Smooth muscle cell of the umbilical artery (primary cell): ENCODE results near the gene BAD. TPM values are rescaled to one million over a fixed set of nuclear protein-coding genes. Genes with fewer than 3 reads are reported as not detected.

ENCODE experiments used
- total RNA-seq: library from RNA; depleted of rRNA; stranded (reverse); fragments of >200 nt; gene quantifications from 2 replicates; pipeline ENCODE4 v1.2.3, GENCODE V29; 2014

BAD gene
- 31.4 and 48.1 TPM in 2 replicates for total RNA-seq

DNA sequence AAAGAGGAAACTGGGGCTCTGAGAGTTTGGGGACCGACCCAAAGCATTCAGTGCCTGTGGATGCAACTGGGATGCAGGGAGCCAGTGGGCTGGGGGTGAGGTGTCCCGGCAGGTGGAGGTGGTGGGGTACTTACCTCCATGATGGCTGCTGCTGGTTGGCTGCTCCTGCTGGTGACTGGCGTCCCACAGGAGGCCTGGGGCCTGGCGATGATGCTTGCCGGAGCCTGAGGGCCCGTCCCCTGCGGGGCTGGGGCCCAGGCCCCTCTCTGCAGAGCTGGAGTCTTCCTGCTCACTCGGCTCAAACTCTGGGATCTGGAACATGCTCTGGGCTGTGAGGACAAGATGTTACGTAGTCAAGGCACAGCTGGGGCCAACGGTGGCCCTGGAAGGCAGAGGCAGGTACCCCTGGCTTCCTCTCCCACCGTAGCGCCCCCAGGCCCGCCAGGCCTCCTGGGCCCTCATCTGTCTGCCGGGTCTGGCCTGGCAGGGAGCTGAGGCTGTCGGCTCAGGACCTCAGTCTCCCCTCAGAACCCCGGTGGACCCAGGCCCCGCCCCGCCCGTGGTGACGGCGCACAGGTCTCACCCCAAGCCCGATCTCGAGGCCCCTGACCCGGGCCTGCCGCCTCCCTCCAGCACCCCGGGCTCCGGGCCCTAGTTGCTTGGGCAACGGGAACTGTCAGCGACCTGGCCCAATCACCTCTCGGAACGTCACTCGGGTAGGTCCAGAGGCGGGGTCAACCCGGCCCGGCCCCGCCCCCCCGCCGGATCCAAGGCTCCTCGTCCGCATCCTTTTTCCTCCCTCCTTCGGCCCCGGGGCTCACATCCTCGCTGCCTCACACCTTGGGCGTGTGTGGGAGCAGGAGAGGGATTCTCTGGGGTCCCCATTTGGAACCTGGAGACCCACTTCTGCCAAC lies at the start of gene BAD:
Gene BAD, minus strand, starts transcription at position 618 of the 914 bp plus-strand sequence. Its CDS starts 297 bp downstream, at position 321.

DNA sequence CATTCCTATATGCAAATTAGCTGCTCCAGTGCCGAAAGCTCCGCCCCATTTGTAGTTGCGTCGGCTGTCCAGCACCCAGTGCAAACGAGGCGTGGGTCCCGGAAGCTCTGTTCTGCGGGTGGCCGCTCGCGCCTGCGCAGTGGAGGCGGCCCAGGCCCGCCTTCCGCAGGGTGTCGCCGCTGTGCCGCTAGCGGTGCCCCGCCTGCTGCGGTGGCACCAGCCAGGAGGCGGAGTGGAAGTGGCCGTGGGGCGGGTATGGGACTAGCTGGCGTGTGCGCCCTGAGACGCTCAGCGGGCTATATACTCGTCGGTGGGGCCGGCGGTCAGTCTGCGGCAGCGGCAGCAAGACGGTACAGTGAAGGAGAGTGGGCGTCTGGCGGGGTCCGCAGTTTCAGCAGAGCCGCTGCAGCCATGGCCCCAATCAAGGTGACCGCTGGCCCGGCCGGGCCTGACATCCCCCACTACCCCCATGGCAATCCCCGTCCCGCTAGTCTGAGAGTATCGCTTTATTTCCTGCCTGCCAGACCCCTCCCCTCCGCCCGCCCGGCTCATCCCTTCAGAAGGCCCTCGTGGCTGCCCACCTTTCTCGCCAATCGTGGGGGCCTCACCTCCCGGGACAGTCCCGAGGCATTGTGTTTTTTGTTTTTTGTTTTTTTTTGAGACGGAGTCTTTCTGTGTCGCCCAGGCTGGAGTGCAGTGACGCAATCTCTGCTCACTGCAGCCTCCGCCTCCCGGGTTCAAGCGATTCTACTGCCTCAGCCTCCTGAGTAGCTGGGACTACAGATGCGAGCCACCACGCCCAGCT lies 33.7 kb upstream of the BAD start, which contains the start of gene PRDX5:
Gene PRDX5, plus strand, starts transcription at position 161 of the 805 bp plus-strand sequence. Its CDS starts 95 bp downstream, at position 256.

DNA sequence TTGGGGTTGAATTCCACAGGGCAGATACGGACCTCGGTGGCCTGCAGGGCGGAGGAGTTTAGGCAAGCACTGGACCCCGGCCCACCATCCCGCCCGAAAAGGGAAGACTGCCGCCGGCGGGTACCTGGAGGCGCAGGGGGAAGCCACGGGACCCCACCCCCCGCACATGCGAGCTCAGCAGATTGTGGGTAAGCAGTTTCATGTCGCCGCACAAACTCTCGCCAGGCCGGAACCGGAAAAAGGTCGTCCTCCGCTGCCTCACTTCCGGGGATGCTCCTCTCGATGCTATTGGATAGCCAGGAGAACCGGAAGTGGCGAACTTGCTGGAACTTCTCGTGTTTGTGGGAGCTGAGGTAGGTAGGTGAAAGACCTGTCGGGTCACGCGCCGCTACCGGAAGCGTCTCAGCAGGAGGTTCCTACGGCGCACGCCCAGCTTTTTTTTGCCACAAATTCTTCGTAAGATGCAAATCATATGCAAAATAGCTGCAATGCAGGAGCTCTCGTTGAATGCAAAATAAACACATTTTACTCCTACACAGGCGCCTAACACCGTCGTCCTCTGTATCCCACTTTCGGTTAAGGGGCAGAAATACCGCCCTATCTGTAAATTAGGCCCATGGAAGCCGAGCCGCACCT lies 33.0 kb upstream of the BAD start, which contains the start of gene TRMT112:
Gene TRMT112, minus strand, starts transcription at position 235 of the 636 bp plus-strand sequence. Its CDS starts 33 bp downstream, at position 202.

DNA sequence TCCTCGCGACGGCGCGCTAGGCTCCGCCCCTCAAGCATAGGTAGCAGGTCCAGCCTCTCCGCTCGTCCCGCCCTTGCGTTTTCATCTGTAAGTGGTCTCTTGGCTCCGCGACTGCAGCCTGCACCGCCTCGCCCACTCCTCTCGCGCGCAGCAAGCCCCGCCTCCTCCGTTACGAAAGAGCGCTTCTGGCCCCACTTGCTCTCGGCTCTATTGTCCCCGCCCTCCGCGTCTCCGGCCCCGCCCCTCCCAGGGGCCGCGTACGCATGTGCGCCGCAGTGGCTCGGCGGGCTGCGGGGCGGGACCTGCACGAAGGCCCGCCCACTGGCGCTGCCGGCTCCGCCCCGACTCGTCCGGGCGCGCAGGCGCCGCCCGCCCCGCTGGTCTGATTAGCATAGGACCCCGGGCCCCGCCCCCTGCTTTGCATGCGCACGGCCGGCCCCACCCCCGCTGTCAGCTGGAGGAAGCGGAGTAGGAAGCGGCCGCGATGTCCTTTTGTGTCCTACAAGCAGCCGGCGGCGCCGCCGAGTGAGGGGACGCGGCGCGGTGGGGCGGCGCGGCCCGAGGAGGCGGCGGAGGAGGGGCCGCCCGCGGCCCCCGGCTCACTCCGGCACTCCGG lies 20.7 kb upstream of the BAD start, which contains the start of gene ESRRA:
Gene ESRRA, plus strand, starts transcription at position 450 of the 616 bp plus-strand sequence. CDS start 1,656 bp downstream, outside the sequence.

DNA sequence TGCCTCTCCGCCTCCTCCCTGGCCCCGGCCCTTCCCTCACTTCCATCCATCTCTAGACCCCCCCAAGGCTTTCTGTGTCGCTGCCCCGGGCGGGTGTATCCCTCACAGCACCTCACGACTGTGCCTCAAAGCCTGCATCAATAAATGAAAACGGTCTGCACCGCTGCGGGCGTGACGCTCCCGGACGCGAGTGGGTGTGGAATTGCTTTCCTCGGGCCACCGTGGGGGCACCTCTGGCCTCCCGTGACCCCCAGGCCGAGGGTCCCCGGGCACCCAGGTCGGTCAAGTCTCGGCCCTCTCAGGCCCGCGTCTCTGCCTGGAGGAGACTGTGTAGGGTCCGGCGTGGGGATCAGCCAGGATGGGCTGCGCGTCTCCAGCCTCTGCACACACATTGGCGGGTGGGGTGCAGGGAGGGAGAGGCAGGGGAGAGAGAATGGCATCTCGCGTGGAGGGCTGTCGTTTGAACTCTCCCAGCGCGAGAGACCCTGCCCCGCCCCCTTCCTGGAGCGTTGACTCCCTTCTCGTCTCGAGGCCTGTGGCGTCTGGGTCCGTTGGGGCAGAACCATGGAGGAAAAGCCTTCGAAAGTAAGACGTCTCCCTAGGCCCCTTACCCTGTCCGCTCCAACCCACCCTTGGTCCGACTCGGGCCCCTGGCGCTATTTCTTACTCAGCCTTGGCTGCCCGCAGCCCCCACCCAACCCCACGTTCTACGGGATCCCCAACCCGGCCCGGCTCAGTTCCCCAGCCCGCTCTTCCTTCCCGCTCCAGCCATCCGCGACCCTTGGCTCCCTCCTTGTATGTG lies 15.6 kb upstream of the BAD start, which contains the start of gene CATSPERZ:
Gene CATSPERZ, plus strand, starts transcription at position 512 of the 802 bp plus-strand sequence. Its CDS starts 53 bp downstream, at position 565.

DNA sequence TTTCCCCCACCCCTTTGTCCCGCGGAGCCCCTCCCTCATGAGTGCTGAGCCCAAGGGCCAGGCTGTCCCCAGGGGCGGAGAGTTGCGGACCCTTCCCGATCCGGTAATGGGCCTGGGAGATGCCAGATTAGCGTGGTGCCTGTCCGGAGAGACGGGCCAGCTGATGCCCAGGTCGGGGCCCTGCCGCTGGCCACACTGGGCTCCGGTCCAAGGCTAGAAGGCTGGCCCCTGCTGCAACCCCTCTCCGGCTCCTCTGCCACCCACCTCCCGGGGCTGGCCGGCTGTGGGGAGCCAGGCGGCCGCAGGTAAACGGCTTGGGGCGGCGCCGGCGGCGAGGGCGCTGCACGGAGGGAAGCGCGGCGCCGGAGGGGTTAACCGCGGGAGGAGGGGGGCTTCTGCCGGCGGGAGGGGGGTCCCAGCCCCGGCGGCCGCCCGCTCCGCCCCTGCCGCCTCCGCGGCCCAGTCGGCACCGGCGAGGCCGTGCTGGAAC lies 6.8 kb upstream of the BAD start, which contains the start of gene KCNK4:
Gene KCNK4, plus strand, starts transcription at position 41 of the 490 bp plus-strand sequence. CDS start 1,717 bp downstream, outside the sequence.

DNA sequence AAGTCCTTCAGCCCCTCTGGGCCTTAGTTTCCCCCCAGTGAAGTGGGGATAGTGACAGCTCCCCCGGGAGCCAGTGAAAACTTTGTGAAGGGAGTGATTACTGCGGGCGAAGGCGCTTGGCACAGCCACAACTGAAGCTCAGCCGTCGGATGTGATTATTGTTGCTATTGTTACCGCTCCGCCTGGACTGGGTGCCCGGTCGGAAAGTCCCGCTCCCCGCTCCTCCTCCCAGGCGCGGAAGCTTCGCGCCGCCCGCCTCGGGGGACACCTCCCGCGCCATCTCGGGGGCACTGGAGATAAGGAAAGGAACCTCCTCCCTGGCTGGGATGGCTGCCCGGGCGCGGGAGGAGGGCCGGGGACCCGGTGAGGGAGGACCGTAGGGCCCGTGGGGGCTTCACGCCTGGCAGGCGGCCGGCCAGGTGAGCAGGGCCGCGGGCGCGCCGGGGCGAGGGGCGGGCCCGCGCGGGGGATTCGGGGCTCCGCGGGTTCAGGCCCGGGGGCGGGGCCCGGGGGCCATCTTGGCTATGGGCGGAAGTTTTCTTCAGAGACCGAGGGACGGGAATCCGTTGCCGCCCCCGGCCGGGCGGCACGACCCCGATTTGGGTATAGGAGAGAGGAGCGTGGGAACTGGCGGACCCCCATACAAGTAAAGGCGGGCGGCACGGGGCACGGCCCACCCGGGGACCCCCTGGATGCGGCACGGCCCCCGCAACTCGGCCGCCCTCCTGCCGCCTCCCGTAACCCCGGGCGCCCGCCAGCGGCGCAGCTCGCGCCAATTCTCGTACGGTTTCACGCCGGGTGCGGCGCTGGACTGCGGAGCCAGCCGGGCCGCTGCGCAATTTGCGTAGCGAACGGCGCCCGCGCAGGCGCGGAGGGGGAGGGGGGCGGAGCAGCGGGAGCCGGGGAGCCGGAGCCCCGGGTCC lies 758 bp upstream of the BAD start, which contains the start of gene GPR137:
Gene GPR137, plus strand, starts transcription at position 887 of the 923 bp plus-strand sequence. CDS start 677 bp downstream, outside the sequence.

DNA sequence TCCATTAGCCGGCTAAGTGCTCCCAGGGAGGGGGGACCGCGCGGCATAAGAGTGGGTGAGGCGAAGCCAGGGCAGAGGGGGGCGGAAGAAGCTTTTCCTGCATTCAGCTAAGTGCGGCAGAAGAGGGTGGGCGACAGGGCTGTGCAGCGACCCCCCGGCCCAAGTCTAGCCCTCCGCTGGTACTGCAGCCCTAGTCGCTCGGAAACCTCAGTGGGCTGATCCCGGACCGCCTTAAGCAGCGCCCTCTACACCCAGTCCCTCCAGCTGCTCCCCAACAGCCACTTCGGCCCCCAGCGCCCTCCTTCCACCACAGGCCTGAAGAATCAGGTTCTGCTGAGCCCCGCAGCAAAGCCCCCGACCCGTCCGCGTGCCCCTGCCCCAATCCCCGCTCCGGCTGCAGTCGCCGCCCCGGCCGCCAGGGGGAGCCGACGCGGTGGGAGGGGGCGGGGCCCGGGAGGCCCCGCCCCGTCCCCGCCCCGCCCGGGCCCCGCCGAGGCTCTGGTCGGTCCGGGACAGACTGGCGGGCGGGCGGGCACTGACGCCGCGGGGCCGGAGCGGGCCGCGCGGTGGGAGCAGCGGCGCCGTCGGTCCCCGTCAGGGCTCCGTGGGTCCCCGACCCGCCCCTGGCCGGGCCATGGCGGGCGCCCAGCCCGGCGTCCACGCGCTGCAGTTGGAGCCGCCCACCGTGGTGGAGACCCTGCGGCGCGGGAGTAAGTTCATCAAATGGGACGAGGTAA lies 33.3 kb downstream of the BAD start, which contains the start of gene PLCB3:
Gene PLCB3, plus strand, starts transcription at position 515 of the 737 bp plus-strand sequence. Its CDS starts 120 bp downstream, at position 635.

DNA sequence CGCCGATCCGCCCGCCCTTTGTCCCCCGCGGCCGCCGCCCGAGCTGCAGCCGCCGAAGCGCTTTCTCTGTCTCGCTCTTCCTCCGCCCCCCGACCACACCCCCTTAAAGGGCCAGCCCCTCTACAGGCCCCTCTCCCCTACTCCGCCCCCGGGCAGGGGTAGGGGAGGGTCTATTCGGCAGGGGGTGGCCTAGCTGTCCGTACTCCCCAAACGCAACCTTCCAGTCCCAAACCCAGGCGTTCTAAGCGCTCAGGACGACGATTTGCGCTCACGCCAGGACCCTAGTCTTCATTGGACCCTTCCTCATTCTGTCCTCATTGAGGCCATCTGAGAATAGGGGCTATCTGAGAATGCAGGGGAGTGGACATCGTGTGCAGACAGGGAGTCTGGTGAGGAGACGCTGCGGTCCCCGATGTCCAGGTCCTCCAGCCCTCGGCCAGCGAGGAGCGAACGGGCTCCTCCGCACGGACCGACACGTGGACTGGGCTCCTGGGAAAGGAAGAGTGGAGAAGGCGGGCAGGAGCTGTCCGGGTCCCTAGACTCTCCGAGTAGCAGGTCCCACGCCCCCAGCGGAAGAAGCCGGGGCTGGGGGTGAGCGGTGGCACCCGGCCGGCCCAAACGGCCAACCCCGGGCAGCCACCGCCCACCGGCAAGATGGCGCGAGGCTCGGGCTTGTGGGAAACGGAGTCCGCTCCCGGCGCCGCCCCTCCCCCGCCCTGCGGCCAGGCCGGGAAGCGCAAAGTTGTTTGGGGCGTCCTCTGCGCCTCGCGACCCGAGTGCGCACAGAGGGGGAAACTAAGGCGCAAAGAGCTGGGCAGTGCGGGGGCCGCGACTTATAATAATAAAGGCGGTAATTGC lies 37.4 kb downstream of the BAD start, which contains the start of gene PPP1R14B:
Gene PPP1R14B, minus strand, starts transcription at position 73 of the 858 bp plus-strand sequence. CDS start 270 bp downstream, outside the sequence.

DNA sequence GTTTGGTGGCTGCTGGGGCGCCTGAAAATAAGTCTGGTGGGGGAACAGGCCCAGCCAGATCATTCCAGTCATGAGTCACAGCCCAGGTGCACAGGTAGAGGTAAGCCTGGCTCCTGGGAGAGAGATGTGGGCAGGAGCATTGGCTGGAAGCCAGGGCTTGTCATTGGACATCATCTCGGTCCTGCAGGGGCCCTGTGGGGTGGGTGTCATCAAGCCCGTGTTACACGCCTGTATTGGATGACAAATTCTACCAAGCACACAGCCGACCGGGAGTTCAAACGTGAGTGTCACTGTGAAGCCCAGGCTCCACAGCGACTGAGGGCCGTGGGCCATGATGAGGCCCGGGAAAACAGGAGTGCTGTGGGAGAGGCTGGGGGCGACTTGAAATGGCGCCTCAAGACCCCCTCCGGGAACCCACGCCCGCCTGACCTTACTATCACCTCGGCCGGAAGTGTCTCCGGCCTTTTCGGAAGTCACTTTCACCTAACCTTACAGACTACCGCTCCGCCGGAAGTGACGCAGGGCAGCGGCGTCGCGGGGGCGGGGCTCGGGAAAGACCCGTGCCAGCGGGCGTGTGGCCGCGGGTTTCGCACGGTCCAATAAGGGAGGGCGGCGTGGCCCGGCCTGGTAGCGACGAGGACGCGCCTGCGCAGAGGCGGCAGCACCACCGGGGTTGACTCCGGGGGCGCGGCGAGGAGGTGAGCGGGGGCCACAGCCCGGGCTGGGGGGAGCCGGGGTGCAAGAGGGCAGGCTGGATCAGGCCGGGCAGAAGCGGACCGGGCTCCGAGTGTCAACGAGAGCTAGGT lies 43.8 kb downstream of the BAD start, which contains the start of gene FKBP2:
Gene FKBP2, plus strand, starts transcription at position 661 of the 806 bp plus-strand sequence. CDS start 1,293 bp downstream, outside the sequence.

DNA sequence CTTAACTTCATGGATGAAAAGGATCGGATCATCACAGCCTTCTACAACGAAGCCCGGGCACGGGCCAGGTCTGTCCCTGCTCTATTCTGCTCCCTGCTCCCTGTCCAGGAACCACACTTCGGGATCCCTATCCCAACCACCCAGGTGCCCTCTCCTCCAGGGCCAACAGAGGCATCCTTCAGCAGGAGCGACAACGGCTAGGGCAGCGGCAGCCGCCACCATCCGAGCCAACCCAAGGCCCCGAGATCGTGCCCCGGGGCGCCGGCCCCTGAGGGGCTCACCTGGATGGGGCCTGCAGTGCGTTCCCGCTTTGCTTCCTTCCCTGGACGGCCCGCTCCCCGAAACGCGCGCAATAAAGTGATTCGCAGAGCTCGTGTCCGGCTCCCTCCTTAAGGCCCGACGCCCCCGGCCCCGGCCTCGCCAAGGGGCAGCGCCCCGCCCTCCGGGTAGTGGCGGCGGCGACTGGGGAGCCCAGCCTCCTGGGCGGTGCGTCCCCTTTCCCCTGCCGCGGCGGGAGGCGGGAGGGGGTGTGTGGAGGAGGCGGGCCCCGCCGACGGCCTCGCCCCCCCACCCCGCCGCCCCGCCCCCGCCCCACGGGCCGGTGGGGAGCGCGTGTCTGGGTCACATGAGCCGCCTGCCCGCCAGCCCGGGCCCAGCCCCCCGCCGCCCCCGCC lies 50.4 kb downstream of the BAD start, which contains the start of gene VEGFB:
Gene VEGFB, plus strand, starts transcription at position 672 of the 674 bp plus-strand sequence. CDS start 250 bp downstream, outside the sequence.

DNA sequence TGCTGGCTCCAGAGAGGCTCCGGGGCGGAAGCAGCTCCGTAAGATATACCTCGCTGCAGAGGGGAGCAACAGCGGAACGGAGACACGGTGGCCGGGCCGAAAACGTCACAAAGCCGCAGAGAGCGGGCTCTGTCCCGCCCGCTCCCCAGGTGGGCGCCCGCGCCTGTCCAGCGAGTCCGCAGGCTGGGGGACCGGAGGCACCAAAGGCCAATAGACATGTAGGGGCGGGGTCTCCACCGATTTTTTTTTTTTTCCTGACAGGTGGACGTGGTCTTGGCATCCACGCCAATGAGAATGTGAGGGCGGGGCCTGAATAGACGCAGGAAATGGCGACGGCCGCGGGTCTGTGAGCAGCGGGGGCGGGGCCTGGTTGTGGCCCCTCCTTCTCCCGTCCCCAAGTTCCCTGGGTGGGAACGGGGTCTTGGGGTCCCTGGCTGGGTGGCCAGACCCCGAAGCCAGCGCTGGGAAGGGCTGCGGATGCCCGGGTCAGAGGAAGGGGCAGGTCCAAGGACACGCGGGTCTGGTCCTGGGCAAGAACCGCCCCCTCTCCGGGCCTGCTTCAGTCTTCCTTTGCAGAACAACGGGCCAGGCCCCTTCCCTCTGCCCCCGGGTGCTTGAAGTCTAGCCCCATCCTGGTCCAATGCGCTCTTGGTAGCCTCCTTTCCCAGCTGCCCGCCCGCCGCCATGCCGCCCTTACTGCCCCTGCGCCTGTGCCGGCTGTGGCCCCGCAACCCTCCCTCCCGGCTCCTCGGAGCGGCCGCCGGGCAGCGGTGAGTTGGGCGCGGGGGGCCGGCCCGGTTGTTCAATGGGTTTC lies 54.1 kb downstream of the BAD start, which contains the start of gene DNAJC4:
Gene DNAJC4, plus strand, starts transcription at position 378 of the 814 bp plus-strand sequence. Its CDS starts 307 bp downstream, at position 685.

DNA sequence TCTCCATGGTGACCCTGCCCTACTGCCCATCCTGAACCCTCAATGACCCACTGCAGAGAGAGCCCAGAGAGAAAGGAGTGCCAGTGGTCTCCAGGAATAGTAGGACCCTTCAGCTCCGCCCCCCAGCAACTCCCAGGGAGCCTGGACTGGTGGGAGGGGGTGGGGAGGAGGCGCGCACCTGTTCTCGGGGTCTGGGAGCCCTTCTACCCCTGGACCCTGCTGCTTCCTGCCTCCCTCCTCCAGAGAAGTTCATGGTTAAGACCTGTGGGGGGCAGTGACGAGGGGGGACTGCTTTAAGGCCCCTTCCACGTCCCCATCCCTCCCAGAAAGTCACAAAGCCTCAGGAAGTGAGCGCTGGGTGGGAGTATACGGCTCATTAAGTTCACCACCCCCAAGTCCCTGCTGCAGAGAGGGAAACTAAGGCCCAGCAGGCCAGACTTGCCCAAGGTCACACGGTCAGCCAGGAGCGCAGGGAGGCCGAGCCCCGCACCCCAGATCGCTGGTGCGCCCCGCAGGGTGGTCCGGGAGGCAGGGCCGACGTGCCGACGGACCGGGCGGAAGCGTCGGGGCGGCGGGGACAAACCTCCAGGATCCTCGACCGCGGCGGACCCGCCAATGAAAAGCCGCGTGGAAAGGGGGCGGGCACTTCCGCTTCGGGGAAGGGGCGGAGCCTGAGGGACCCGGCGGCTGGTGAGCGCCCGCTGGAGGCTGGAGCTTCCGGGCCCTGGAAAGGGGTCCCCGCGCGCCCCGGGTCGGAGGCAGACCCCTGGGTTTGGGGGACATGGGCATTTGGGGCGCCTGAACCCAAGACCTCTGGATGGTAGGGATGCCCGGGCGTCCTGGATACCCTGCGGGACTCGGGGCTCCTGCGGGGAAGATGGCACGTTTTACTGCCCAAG lies 58.6 kb downstream of the BAD start, which contains the start of the genes NUDT22 and TRPT1:
Gene NUDT22, plus strand, starts transcription at position 667 of the 899 bp plus-strand sequence. CDS start 379 bp downstream, outside the sequence.
Gene TRPT1, minus strand, starts transcription at position 579 of the 899 bp plus-strand sequence. Its CDS starts 326 bp downstream, at position 253.

